ENCODE measurements around the gene ETHE1. TPM values are rescaled to one million over a fixed set of nuclear protein-coding genes. Genes with fewer than 3 reads are reported as not detected.
A peak's percentile ranks its signal among the peaks of the same experiment; 100 is the strongest.

Gene ETHE1, protein sequence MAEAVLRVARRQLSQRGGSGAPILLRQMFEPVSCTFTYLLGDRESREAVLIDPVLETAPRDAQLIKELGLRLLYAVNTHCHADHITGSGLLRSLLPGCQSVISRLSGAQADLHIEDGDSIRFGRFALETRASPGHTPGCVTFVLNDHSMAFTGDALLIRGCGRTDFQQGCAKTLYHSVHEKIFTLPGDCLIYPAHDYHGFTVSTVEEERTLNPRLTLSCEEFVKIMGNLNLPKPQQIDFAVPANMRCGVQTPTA
- total RNA-seq (10 to 100 TPM; 20.2 to 21.7 TPM), total RNA-seq (4.7 to 51.0 (median 18.8) reads per million in 172 experiments)
- 44.3 TPM for polyA plus RNA-seq (2013, experiment 1 of 2)
- polyA plus RNA-seq (2013, experiment 2 of 2): 40.8 TPM

DNA sequence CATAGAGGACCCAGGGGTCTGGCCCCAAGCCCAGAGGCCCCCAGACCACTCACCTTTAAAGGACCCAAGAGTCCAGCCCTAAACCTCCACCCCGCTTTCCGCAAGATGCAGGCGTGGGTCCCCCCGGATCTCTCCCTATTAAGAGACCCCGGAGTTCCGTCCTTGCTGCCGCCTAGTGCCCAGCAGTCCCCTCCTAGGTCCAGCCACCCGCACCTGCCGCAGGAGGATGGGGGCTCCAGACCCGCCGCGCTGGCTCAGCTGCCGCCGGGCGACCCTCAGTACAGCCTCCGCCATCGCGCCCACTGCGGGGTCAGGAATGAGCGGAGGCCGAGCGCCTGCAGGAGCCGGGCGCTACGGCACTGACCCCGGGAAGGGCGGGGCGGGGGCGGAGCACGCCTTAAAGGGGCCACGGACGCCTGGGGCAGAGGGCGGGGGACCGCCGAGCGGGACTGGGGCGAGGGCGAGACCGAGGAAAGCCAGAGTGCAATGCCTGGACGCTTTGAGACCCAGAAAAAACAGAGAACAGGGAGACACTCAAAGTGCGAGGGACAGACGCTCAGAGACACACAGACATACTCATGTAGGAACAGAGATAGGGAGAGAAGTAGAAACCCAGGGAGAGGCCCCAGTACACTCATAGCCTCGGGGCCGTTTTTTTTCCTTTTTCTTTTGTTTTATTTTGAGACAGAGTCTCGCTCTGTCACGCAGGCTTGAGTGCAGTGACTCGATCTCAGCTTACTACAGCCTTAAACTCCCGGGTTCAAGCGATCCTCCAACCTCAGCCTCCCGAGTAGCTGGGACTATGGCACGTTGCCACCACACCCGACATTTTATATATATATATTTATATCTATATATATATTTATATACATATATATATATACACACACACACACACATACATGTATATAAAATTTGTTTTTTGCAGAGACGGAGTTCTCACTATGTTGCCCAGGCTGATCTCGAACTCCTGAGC is at the start of gene ETHE1:
Gene ETHE1, minus strand, starts transcription at position 318 of the 976 bp plus-strand sequence. Its CDS starts 24 bp downstream, at position 294.
- Mint-ChIP-seq H3K27ac (peak within 1 kb of the TSS; percentile 76), H3K27me3 (no peaks in the 10 kb centered on the region), H3K9me3 (no peaks in the 10 kb centered on the region), H3K36me3 (ENCODE audit: low read depth) (peaks cover 4% of the 10 kb centered on the region), H3K4me1 (ENCODE audit: low read depth) (peaks cover 28% of the 10 kb centered on the region), H3K4me3 (peak within 1 kb of the TSS; percentile 77)
- Histone ChIP-seq H3K9me3 (ENCODE audit: control insufficient read depth in 1 of 2, insufficient read depth in 1 of 2, low read length in 2 of 2) (no peaks in the 10 kb centered on the region), H3K36me3 (ENCODE audit: insufficient read depth, low read length) (no peaks in the 10 kb centered on the region), H3K27ac (ENCODE audit: low read depth in 1 of 2, low read length in 2 of 2) (peak within 1 kb of the TSS; percentile 66 to 73), H3K4me3 (ENCODE audit: low read length) (peak within 1 kb of the TSS; percentile 93), H3K27me3 (ENCODE audit: control insufficient read depth in 1 of 2, insufficient read depth in 2 of 2, low read length in 2 of 2) (no peaks in the 10 kb centered on the region), H3K4me1 (ENCODE audit: insufficient read depth, low read length) (peaks cover 32% of the 10 kb centered on the region)
- intact Hi-C loops (cut with DNase I, micrococcal nuclease): loop anchor here (2.0 to 5.0 kb wide), 2 partner anchors 35 to 70 kb away; partner anchors contain the start of genes IRGQ (in 1 of the 2) and ZNF576 (in 1 of the 2)
- TF ChIP-seq, protein P1, sequence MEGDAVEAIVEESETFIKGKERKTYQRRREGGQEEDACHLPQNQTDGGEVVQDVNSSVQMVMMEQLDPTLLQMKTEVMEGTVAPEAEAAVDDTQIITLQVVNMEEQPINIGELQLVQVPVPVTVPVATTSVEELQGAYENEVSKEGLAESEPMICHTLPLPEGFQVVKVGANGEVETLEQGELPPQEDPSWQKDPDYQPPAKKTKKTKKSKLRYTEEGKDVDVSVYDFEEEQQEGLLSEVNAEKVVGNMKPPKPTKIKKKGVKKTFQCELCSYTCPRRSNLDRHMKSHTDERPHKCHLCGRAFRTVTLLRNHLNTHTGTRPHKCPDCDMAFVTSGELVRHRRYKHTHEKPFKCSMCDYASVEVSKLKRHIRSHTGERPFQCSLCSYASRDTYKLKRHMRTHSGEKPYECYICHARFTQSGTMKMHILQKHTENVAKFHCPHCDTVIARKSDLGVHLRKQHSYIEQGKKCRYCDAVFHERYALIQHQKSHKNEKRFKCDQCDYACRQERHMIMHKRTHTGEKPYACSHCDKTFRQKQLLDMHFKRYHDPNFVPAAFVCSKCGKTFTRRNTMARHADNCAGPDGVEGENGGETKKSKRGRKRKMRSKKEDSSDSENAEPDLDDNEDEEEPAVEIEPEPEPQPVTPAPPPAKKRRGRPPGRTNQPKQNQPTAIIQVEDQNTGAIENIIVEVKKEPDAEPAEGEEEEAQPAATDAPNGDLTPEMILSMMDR (IDR thresholded peaks at IDR 0.05): no peak
- DNase-seq (peak; percentile 30 to 81 (median 68)), ATAC-seq (ENCODE audit: poor library complexity) (peak; percentile 67)
- ChIA-PET CTCF (interaction anchor here (0.8 to 2.5 kb wide), 3 partner anchors 28 to 95 kb away, joined by 3 to 8 read pairs (median 3); no protein-coding TSS in a partner anchor), POLR2A (interaction anchor here (0.5 to 3.0 kb wide), 5 partner anchors 8 to 1166 kb away, joined by 3 to 21 read pairs (median 7); partner anchors contain the start of gene PHLDB3)

DNA sequence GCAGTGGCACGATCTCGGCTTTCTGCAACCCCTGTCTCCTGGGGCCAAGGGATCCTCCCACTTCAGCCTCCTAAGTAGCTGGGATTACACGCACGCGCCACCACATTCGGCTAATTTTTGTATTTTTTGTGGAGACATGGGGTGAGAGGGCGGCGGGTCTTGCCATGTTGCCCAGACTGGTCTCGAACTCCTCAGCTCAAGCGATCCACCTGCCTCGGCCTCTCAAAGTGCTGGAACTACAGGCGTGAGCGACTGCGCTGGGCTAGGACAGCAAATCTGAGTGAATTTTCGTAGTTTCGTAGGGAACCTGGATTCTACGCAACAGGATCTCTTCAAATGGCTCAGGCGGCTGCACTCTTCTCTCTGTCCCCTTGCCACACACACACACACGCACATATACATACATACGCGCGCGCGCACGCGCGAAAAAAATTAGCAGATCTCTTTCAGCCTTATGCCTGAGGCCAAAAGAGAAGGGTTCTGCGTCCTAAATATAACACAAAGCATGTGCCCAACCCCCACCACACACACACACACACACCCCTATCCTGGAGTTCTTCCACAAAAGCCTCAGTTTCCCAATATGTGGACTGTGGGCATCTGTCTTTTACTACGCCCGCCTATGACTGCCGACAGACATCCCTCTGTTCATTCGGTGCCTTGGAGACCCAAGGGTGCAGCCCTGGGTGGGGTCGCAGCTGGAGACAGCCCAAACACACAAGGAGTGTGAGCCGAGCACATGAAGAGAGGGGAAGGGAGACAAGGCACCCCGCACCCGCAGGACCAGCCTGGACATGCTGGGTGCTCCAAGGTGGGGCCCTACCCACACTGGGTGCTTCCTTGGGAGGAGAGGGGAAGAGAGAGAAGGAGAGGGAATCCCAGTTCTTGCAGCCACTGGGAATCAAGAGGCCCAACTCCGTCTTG is 49.2 kb upstream of the ETHE1 start:
- H3K27ac Mint-ChIP-seq: peak overlapping the region; percentile 96
- CTCF ChIA-PET: interaction anchor here (2.7 to 3.1 kb wide), 2 partner anchors 18 to 21 kb away, joined by 11 to 22 read pairs; no protein-coding TSS in a partner anchor
- DNase-seq: peak in 2 of 14 experiments; percentile 18 to 25

More for the DNA sequence above, 49.2 kb upstream of the ETHE1 start:
- H3K36me3 ChIP-seq (ENCODE audit: insufficient read depth, low read length): no peaks in the 10 kb centered on the region
- peak overlapping the region in 1 of 2 donors; percentile 52 for H3K27ac ChIP-seq (ENCODE audit: low read depth in 1 of 2, low read length in 2 of 2)
- Mint-ChIP-seq H3K36me3 (ENCODE audit: low read depth) (peaks cover 19% of the 10 kb centered on the region), H3K9me3 (no peaks in the 10 kb centered on the region), H3K4me1 (ENCODE audit: low read depth) (peaks cover 51% of the 10 kb centered on the region), H3K27me3 (no peaks in the 10 kb centered on the region), H3K4me3 (peak overlapping the region; percentile 65)
- TF ChIP-seq, protein P1 (IDR thresholded peaks at IDR 0.05): no peak
- H3K9me3 ChIP-seq (ENCODE audit: control insufficient read depth in 1 of 2, insufficient read depth in 1 of 2, low read length in 2 of 2): no peaks in the 10 kb centered on the region
- H3K4me1 ChIP-seq (ENCODE audit: insufficient read depth, low read length): peaks cover 31% of the 10 kb centered on the region
- POLR2A ChIA-PET: interaction anchor here (1.3 to 4.0 kb wide), 2 partner anchors 19 to 113 kb away, joined by 4 to 27 read pairs; partner anchors contain the start of genes IRGQ and ZNF576
- H3K4me3 ChIP-seq (ENCODE audit: low read length): peak overlapping the region; percentile 51
- peak; percentile 3 for ATAC-seq (ENCODE audit: poor library complexity)
- no peaks in the 10 kb centered on the region for H3K27me3 ChIP-seq (ENCODE audit: control insufficient read depth in 1 of 2, insufficient read depth in 2 of 2, low read length in 2 of 2)
- intact Hi-C loops (cut with DNase I, micrococcal nuclease): loop anchor here (1.0 kb wide), 4 partner anchors 20 to 43 kb away; partner anchors contain the start of genes IRGQ (in 2 of the 2), ZNF576 (in 2 of the 2), ZNF428 (in 1 of the 2) and ZNF575 (in 1 of the 2)
